A673 (cell line): ENCODE measurements around the gene SUN3.

Experiments
- EZH2 ChIP-seq: fragments of 200-600 bp; sonication (generic); IDR thresholded peaks from 2 replicates; pipeline ENCODE4 v1.6.1; 2017; ENCODE audit warnings: borderline replicate concordance, low read depth, mild to moderate bottlenecking, mixed read lengths, antibody characterized with exemption, low read length; ENCODE audit not compliant: poor library complexity, severe bottlenecking
- TF ChIP-seq, protein P1 (sequence below): fragments of 300-800, 200-600 bp; sonication (generic); conservative IDR thresholded peaks from 2 replicates; pipeline ENCODE4 v1.5.1; 2017; ENCODE audit warnings: low read depth, mild to moderate bottlenecking, antibody characterized with exemption, low read length, moderate library complexity, mixed read lengths

DNA sequence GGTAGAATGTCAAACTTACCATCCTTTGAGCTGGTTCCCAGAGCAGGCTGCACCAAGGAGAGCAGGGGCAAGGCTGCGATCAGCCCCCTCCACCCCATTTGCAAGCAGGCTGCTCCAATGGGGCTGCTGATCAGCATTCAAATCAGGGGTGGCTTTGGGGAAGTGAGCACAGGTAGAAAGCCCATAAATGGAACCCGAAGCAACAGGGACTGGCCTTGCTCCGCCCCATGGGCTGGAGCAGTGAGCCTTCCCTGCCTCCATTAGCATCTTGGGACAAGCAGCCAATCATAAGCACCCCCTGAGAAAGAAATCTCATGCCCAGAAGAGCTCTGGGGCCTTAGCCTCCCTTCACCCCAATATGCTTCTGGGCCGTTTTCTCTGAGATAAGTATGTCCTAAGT is 76.7 kb downstream of the SUN3 start:
- TF ChIP-seq EZH2: no peak
- TF ChIP-seq, protein P1, sequence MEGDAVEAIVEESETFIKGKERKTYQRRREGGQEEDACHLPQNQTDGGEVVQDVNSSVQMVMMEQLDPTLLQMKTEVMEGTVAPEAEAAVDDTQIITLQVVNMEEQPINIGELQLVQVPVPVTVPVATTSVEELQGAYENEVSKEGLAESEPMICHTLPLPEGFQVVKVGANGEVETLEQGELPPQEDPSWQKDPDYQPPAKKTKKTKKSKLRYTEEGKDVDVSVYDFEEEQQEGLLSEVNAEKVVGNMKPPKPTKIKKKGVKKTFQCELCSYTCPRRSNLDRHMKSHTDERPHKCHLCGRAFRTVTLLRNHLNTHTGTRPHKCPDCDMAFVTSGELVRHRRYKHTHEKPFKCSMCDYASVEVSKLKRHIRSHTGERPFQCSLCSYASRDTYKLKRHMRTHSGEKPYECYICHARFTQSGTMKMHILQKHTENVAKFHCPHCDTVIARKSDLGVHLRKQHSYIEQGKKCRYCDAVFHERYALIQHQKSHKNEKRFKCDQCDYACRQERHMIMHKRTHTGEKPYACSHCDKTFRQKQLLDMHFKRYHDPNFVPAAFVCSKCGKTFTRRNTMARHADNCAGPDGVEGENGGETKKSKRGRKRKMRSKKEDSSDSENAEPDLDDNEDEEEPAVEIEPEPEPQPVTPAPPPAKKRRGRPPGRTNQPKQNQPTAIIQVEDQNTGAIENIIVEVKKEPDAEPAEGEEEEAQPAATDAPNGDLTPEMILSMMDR: no peak
